WI38 (cell line): ENCODE results near the gene LIM2.

ENCODE experiments used
- H3K4me3 ChIP-seq: 2 replicates; pipeline ENCODE4 v1.5.1; 2011; ENCODE audit warnings: low read depth, mild to moderate bottlenecking, control low read depth, low read length
- CTCF ChIP-seq: IDR thresholded peaks from 2 replicates; pipeline ENCODE4 v1.5.1; 2012; ENCODE audit warnings: low read depth, mild to moderate bottlenecking, control low read depth, low read length

Gene LIM2

GRCh38 chr19:51375504-51376221 lies 12.1 kb downstream of the LIM2 start:
- no peak for TF ChIP-seq CTCF
- H3K4me3 ChIP-seq, result no peak overlapping the region

- H3K4me3 ChIP-seq, result no peak within 1 kb of the TSS
- TF ChIP-seq CTCF, result no peak
Observed at GRCh38 chr19:51372649-51373504, 14.9 kb downstream of the LIM2 start, which contains the start of gene NKG7. Gene NKG7 (minus strand): TSS chr19:51372654. CDS start chr19:51372535, 119 bp downstream.

- TF ChIP-seq CTCF, result no peak
- no peak overlapping the region for H3K4me3 ChIP-seq
Observed at GRCh38 chr19:51372021-51372648, 15.6 kb downstream of the LIM2 start.

GRCh38 chr19:51371186-51371690 lies 16.5 kb downstream of the LIM2 start:
- TF ChIP-seq CTCF, result no peak
- no peak overlapping the region for H3K4me3 ChIP-seq

- TF ChIP-seq CTCF, result no peak
- no peak overlapping the region for H3K4me3 ChIP-seq
Observed at GRCh38 chr19:51370230-51370629, 17.5 kb downstream of the LIM2 start.

- H3K4me3 ChIP-seq, result peak within 1 kb of the TSS; percentile 72
- no peak for TF ChIP-seq CTCF
Observed at GRCh38 chr19:51368366-51369282, 19.1 kb downstream of the LIM2 start, which contains the start of gene CLDND2. Gene CLDND2 (minus strand): TSS chr19:51369003. CDS start chr19:51368577, 426 bp downstream.
